KOPT-K1 (cell line): ENCODE measurements around the gene ELP5.

Experiments
- H3K27ac ChIP-seq: fragments of 200-600 bp; sonication (generic); 2 replicates; pipeline ENCODE4 v1.5.1; 2016; ENCODE audit warnings: antibody characterized with exemption, mild to moderate bottlenecking, low read depth, low read length; ENCODE audit not compliant: poor library complexity, severe bottlenecking
- H3K36me3 ChIP-seq: fragments of 200-600 bp; sonication (generic); 2 replicates; pipeline ENCODE4 v1.5.1; 2017; ENCODE audit warnings: antibody characterized with exemption, mild to moderate bottlenecking, low read length, moderate library complexity; ENCODE audit not compliant: insufficient read depth
- H3K9me3 ChIP-seq: fragments of 200-600 bp; sonication (generic); 2 replicates; pipeline ENCODE4 v1.5.1; 2017; ENCODE audit warnings: antibody characterized with exemption, low read length, mild to moderate bottlenecking; ENCODE audit not compliant: insufficient read depth, poor library complexity, severe bottlenecking

Gene ELP5

GRCh38 chr17:7280519-7281073 lies 28.6 kb downstream of the ELP5 start:
- H3K36me3 ChIP-seq = no peaks in the 10 kb centered on the region
- H3K27ac ChIP-seq = no peak overlapping the region
- no peaks in the 10 kb centered on the region for H3K9me3 ChIP-seq

- Histone ChIP-seq H3K36me3 (no peaks in the 10 kb centered on the region), H3K27ac (no peak within 1 kb of the TSS), H3K9me3 (no peaks in the 10 kb centered on the region)
These were observed 29.3 kb downstream of the ELP5 start, which contains the start of gene SLC2A4 for GRCh38 chr17:7281074-7281952. TSS of gene SLC2A4 (plus strand) at chr17:7281718. CDS start at chr17:7281935, 217 bp downstream.

GRCh38 chr17:7281953-7282751 lies 30.1 kb downstream of the ELP5 start:
- H3K9me3 ChIP-seq = no peaks in the 10 kb centered on the region
- H3K27ac ChIP-seq = no peak overlapping the region
- H3K36me3 ChIP-seq = no peaks in the 10 kb centered on the region

GRCh38 chr17:7282752-7283321 lies 30.8 kb downstream of the ELP5 start:
- no peak overlapping the region for H3K27ac ChIP-seq
- no peaks in the 10 kb centered on the region for H3K9me3 ChIP-seq
- H3K36me3 ChIP-seq = no peaks in the 10 kb centered on the region

DNA sequence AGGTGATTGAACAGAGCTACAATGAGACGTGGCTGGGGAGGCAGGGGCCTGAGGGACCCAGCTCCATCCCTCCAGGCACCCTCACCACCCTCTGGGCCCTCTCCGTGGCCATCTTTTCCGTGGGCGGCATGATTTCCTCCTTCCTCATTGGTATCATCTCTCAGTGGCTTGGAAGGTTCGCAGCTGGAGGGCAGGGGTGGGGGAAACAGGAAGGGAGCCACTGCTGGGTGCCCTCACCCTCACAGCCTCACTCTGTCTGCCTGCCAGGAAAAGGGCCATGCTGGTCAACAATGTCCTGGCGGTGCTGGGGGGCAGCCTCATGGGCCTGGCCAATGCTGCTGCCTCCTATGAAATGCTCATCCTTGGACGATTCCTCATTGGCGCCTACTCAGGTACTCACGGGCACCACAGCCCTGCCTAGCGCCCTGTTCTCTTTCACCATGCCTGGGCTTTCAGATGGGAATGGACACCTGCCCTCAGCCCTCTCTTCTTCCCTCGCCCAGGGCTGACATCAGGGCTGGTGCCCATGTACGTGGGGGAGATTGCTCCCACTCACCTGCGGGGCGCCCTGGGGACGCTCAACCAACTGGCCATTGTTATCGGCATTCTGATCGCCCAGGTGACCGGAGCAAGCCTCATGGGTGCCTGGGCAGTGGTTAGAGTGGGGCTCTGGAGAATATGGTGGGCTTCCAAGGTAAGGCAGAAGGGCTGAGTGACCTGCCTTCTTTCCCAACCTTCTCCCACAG lies 31.6 kb downstream of the ELP5 start:
- no peak overlapping the region for H3K27ac ChIP-seq
- H3K9me3 ChIP-seq = no peaks in the 10 kb centered on the region
- no peaks in the 10 kb centered on the region for H3K36me3 ChIP-seq

GRCh38 chr17:7284911-7285310 lies 32.9 kb downstream of the ELP5 start:
- Histone ChIP-seq H3K27ac (no peak overlapping the region), H3K36me3 (no peaks in the 10 kb centered on the region), H3K9me3 (no peaks in the 10 kb centered on the region)

DNA sequence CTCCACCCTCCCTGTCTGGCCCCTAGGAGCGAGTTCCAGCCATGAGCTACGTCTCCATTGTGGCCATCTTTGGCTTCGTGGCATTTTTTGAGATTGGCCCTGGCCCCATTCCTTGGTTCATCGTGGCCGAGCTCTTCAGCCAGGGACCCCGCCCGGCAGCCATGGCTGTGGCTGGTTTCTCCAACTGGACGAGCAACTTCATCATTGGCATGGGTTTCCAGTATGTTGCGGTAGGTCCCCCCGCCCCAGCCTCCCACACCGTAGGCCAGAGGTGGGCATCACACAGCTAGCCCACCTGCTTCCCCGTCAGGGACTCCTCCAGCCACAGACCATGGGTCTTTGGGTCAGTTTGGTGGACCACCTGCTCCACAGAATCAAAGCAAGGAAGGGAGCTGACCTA lies 33.7 kb downstream of the ELP5 start:
- Histone ChIP-seq H3K36me3 (no peaks in the 10 kb centered on the region), H3K27ac (no peak overlapping the region), H3K9me3 (no peaks in the 10 kb centered on the region)

GRCh38 chr17:7289256-7290032 lies 37.4 kb downstream of the ELP5 start:
- no peaks in the 10 kb centered on the region for H3K36me3 ChIP-seq
- H3K9me3 ChIP-seq = no peaks in the 10 kb centered on the region
- H3K27ac ChIP-seq = no peak overlapping the region

GRCh38 chr17:7290166-7290565 lies 38.2 kb downstream of the ELP5 start:
- no peak overlapping the region for H3K27ac ChIP-seq
- no peaks in the 10 kb centered on the region for H3K36me3 ChIP-seq
- no peaks in the 10 kb centered on the region for H3K9me3 ChIP-seq

DNA sequence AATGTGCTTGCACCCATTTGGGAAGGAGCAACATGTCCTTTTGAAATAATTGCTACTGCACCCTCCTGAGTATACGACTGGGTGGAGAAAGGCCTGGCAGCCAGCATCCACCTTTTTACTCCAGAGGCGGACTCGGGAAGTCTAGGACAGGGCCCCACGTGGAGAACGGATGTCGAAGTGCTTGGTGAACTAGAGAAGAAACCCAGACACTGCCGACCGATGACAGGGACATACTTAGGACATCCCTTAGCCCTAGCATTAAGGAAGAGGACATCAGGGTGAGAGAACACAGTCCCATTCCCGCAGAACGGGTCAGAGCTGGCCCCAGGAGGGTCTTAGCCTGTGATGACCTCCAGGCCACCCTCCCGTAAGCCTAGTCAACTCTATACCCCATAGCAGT lies 38.7 kb downstream of the ELP5 start:
- H3K27ac ChIP-seq = no peak overlapping the region
- no peaks in the 10 kb centered on the region for H3K36me3 ChIP-seq
- no peaks in the 10 kb centered on the region for H3K9me3 ChIP-seq

- Histone ChIP-seq H3K27ac (no peak overlapping the region), H3K9me3 (no peaks in the 10 kb centered on the region), H3K36me3 (no peaks in the 10 kb centered on the region)
These were observed 40.2 kb downstream of the ELP5 start for GRCh38 chr17:7292194-7292593.

- Histone ChIP-seq H3K9me3 (no peaks in the 10 kb centered on the region), H3K27ac (no peak overlapping the region), H3K36me3 (no peaks in the 10 kb centered on the region)
These were observed 40.7 kb downstream of the ELP5 start for GRCh38 chr17:7292729-7293128.

GRCh38 chr17:7293159-7293558 lies 41.1 kb downstream of the ELP5 start:
- no peaks in the 10 kb centered on the region for H3K9me3 ChIP-seq
- H3K36me3 ChIP-seq = no peaks in the 10 kb centered on the region
- no peak overlapping the region for H3K27ac ChIP-seq
